ENCODE results near the gene SYT6.

Gene SYT6

DNA sequence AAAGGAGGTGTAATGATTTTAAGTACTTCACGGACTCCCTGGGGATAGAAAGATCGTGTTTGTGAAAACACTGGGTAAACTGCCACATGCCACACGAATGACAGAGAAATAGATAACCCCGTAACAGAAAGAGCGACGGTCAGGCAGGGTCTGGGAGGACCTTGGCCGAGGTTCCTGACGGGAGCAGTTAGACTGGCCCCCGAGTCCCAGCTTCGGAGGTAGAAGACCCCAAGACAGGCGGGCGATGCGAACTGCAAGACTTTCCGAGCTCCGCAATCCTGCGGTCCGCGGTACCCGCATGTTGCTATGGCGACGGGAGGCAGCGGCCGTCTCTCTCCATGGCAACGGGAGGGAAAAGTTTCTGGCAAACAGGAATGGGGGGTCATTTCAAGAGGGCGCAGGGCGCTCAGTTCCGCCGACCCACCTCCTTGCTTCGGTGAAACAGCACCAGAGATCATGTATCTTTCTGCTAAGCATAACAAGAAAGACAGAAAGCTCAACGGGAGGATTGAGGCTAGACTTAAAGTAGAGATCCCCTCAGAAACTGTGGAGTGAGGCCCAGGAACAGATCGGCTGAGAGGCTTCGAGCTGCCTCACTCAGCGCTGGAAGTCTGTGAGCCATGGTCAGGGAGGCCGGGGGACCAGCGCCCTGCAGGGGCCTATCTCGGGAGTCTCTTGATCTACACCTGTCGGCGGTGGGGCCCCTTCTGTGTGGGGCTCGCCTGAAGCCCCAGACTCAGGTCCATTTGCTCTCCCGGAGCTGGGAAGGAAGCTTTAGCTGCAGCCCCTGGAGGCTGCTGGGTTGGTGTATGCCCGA is 685 bp upstream of the SYT6 start:
- FAIRE-seq, result no peak

DNA sequence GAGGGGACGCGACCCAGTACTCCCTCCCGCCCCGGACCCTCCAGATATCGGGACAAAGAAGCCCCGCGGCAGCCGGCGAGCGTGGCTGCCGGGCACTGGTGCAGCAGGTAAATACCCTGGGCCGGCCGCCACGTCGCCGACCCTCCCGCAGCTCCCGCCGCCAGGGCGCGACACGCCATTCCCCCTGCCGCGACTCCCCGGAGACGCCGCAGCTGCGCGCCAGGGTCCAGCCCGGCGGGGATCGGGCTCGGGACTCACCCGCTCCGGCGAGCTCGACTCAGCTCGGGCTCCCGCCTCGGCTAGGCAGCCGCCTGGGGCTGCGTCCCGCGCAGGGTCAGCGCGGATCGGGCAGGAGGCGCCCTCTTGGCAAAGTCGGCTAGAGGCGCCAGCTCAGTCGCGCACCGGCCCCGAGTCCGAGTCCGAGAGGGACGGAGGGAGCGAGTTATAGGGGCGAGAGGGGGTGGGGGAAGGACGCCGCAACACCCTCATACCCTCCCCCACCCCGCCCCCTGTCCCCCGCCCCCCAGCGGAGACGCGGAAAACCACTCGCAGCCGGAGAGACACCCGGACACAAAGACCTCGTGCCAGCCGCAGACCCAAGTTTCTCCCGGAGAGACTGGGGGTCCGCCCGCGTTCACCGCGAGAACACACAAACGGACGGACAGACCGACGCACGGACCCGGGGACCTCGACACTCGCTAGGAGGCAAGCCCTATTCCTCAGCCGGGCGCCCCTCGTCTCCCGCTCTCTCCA is 985 bp downstream of the SYT6 start:
- no peak for FAIRE-seq

DNA sequence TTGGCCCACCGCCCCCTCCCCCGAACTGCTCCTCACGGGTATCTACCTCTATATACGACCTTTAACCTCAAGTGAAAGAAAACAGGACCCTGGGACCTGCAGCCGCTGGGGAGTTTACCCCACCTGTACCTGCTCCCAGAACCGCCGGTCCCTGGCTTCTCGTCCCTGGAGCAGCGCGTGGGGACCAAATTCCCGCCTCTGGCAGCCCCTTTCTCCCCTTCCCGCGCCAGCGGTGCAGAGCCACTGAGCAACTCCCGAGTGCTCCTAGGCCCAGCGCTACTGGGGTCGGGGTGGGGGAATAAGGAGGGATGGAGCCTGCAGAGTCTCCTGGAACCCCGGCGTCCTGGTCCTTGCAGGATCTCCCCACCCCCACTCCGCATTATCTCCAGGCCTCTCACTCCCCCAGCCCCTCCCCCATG is 1.6 kb downstream of the SYT6 start:
- FAIRE-seq, result no peak

DNA sequence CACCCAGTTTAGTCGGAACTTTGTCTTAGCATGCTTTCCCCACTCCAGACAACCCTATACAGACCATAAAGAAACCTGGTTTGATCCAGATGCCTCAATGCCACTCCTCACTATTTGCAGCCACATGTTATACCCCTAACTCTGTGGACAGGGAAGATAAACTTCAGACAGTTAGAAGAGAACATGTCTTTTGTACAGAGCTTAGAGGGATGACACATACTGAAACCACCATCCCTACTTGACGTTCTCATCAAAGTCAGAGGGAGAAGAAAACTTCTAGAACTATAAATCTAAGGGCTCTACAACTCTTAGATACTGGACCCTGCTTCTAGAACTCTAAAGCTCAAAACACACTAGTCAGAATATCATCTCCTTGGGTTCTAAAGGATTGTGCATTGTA is 3.7 kb downstream of the SYT6 start:
- FAIRE-seq, result no peak

DNA sequence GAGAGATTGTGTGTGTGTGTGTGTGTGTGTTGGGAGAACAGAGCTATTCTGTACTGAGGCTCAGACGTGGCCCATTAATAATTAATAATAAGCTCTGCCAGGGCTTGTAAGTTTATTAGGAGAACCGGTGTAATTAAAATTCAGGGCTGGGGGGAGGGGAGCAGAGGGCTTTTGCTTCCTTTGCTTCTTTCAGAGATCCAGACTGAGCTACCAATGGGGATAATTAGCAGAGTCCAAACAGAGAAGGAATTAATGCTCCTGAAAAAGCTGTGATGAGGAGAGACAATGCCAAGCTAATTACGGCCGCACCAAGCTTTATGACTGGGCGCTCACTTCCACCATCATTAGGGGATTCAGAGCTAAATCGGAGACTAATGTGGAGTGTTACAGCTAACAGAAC is 4.5 kb downstream of the SYT6 start:
- no peak for FAIRE-seq

DNA sequence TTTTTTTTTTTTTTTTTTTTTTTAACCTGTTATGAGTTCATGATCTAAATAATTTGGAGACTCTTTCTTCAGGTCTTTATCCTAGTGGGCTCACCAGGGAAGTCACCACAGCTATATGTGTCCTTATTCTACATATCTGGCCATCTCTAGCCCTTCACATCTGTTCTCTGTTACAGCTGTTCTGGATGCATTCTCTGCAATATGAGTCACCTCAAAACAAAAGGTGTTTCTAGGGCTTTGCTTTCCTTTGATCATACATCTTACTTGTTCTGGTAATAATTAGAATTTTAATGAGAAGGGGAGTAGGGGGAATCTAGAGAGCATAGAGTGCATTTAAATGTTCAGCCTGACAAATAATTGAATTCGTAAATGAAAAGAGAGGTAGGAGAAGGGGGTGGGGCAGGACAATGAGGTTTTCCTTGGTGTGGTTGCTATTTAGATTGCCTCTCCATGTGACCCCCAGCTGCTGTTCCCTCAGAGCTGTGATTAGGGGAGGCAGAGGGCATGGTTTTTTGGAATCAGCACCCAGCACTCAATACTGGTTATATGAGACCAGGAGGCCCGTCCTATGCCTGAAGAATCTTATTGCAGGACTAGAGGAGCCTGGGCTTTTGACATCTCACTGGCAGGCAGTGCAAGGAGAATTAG is 8.0 kb downstream of the SYT6 start:
- FAIRE-seq, result no peak

DNA sequence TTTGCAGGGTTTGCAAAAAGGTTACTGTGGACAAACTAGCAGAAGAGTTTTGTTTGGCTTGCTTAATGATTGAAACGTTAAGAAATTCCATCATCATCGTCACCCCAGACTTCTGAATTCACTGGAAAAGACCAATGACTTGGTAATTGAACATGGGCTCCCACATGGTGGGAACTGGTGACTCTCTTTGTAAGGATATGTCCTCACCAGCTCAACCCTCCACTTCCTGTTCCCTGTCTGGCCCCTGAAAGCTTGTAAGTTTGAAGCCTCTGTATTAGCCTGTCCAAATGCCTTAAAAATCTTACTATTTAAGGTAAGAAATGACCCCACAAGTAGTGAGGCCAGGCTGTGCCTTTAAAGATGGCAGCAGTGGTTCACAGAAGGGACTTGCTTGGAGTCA is 9.7 kb downstream of the SYT6 start:
- no peak for FAIRE-seq

DNA sequence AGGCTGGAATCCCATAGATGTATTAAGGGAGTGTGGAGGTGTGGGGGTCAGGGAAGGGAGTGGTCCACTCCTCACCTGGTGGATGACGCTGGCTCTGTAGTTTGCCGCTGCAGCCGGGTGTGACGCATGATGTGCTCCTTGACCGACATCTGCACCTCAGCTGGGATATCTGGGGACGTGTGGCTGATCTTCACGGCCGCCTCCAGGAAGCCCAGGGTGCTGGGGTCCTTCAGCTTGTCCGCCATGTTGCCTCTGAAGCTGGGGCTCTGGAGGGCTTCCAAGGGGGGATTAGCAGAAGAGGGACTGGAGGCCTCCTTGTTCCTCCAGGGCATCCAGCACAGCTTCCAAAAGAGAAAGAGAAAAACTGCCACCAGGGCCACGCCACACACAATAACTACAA is 14.1 kb downstream of the SYT6 start:
- no peak for FAIRE-seq

DNA sequence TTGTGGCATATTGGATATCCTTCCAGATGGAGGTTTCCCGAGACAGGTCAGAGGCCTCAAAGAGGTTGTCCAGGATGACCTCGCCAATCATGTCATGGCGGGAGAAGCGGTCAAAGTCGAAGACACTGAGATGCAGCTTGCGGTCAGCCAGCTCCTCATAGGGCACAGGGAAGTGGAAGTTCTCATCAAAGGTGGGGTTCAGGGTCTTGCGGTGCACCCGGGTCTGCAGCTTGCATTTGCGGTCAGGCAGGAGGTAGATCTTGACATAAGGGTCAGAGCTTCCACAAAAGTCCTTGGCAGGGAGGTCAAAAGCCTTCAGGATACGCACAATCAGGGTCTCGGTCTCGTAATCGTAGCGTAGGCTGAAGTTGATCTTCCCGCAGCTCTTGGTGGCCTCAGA is 16.2 kb downstream of the SYT6 start:
- FAIRE-seq, result no peak

DNA sequence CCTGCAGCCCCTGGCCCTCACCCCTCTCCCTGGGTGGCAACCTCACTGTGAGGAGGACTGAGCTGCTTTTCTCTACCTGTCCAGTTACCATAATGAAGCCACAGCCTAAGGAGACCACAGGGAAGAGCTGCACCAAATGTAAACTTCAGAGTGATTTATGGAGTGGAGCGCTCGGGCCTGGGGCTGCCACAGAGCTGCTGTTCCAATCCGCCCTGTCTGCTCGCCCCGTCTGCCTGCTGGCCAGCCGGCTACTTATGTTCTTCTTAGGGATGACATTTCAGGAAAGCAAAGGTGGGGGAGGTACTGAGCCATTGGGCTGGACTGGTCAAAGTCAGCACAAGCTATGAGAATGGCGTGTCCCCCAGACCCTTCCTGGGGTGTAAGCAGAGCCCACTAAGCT is 17.9 kb downstream of the SYT6 start:
- FAIRE-seq, result no peak

DNA sequence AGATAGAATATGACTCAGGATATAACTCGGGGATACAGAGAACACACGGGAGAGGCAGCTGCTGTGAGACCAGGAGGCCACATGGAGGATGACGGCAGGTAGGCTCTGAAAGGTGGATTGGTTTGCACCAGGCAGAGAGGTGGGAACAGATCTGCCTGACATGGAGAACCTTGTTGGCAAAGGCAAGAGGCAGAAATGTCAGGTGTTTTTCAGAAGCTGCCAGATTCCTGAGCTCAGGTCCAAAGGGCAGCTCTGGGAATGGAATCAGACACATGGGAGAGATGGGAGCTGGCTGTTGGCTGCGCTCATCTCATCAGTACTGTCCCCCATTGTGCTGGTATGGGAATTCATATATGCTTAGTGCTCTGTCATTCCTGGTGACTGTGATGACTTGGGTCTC is 19.2 kb downstream of the SYT6 start:
- FAIRE-seq, result no peak

DNA sequence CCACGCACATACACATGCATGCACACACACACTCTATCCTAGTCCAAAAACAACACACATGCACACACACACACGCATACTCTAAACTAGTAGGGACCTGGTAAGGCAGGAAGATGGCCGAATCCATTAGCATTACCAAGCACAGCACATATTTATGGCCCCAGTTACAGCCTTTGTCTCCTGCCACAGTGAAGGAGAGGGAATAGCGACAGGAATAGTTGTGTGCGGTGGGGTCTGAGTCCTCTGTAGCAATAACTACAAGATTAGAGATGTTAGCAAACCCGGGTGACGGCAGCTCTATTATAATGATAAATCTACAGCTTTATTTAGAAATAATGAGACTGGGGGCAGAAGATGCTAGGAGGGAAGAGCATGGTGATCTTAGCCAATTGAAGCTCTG is 20.5 kb downstream of the SYT6 start:
- FAIRE-seq, result no peak

DNA sequence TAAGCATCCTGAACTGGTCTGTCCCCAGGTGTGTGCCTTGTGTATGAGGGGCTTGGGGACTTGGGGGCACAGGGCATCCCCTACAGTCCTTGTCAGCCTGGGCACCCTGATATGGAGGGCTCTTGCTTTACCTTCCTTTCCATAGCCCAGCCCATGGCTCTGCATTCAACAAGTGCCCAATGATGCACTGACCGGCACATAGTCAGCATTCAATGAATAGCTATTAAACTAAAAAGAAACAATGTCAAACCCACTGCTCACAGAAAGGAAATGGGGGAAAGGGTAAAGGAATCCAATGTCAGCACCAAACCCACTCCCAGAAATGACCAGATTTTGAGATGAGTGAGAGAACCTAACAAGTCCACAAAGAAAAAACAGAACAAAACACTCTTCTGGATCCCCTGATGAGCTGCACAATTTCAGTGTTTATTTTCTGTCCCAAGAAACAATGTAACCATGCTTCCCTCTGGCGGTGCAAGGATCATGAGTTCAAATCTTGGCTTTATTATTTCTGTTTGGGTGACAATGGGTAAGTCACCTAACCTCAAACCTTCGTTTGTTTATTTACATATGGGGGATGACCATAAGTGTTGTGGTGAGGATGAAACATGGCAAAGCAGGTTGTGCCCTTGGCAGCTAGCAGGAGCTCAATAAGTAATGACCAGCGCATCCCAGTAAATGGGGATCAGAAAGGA is 22.0 kb downstream of the SYT6 start:
- no peak for FAIRE-seq

DNA sequence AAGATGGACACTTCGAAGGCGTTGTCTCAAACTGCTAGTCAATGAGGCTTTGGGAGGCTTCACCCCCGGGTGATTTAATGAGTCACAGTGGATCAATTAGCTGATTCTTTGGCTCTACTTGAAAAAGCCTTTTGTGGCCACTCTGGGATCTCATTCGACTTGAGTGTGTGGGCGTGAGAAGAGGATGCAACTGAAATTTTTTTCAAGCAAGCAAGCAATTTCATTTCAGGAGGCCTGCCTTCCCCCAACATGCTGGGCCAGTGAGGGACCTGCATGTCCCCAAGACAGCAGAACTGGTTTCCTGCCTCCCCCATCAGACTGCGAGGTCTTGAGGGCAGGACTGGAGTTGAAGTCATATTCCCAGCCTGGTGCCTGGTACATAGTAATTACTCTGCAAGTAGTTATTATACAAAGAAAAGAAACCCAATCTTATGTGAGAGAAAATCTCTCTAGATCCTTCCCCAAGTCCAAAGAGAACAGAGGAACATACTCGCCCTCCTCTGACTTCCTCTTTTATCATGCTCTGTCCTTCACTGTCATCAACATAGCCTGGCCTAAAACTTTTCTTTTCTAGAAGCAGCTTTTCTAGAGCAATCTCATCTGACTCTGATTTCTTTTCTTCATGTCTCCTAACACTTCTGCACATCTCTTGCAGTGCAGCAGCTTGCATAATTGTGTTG is 22.7 kb downstream of the SYT6 start:
- FAIRE-seq, result no peak

DNA sequence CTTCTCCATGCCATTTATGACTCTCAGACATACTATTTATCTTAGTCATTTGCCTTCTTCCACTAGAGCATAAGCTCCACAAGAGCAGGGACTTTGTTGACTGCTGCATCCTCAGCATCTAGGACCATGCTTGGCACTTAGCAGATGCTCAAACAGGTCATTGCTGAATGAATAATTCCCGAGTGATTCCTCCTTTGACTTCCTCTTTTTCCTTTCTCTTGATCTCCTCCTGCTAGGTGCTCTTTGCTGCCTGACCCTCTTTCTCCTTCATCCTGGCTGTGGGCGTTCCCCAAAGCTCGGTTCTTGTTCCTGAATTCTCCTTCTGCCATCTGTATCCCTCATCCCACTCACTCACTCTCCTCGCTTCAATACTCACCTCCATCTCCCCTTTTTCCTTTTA is 23.5 kb downstream of the SYT6 start:
- no peak for FAIRE-seq

DNA sequence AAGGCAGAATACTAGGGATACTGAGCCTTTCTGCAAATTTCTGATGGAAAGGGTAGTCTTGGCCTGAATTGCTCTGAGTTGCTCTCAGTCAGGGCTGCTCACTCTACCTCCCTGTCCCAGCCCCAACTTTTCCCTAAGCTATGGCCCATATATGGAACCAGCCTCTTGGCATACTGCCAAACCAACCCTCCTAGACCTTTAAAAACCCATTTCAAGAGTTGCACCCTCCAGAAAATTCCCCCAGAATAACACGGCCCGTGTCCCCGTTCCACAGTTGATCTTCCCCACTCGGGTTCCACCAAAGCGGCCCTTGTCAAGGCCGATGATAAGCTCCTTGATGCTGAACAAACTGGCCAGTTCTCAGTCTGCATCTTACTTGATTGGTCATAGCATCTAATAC is 25.4 kb downstream of the SYT6 start:
- FAIRE-seq, result no peak

DNA sequence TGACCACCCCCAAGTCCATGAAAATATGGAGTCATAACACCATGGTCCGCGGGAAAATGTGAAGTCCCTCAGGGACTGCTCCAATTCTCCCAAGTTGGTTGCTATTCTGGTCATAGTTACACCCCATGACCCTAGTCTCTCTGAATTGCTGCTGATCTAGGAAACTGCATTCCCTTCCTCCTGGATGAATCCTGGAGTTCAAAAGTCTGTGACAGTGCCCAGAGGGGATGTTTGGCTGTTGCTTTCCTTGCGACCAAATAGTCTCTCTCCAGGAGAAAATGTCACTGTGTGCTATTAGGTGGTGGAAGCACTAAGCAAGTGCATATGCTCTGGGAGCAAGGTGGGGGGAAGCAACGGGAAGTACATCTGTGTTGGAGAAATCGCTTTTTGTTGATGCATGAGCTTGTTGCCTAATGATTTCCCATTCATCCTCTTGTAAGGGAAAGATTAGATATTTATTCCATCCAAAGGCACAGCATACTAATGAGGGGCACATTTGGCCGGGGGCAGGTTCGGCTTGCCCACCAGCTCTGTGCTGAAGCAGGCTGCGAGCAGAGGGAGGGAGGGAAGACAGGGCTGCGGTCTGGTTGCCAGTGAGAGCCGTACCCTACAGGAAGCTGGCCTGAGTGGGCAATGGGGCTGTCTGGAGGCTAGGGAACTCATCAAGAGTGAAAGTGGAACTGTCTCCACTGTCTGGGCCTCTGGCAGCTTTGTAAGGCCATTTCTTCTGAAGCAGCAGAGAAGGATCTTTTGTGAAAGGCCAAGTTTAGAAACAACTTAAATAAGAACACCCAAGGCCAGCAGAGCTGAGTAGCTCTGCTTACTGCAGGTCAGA is 27.2 kb downstream of the SYT6 start:
- FAIRE-seq, result no peak

DNA sequence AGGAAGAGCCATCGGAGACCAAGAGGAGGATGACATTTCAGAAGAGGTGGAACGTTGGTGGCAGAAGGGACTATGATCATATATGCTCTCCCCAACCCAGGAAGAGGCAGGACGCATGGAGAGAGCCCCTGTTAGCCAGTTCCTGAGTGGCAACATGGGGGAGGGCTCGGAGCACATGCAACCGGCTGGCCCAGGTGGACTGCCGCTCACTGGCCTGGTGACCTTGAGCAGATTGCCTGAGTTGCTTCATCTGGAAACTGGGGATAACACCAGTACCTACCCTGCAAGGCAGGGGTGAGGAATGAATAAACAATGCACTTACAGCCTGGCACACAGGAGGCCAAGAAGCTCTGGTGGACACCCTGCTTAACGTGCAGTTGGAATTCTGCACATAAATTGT is 29.0 kb downstream of the SYT6 start:
- FAIRE-seq, result no peak

DNA sequence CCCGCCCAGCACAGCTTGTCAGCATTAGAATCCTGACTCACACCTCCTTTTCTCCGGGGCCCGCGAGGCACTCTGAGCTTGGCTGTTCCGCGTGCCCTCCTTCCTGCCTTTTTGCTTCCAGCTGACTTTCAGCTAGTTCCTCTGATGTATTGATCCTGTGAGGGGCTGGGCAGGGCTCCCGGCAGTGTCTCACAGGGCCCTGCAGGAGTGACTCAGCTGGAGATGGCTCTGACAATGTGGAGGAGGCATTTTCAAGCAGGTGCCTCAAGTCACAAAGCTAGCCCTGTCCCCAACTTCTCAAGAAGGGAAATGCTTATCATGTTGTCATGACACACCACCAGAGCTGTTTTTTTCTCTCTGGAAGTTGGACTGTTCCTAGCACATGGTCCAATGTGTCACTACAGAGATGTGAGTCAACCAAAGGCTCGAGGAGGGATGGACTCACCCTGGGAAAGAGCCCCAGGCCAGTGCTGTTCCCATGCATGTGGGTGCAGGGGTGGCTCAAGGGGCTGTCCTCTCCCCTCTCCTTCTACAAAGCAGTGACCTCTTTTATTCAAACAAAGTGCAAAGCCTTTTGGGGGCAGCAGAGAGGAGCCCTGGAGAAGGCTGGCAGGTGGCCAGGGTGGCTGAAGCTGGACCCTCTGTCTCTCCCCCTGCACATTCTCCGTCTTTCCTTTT is 30.6 kb downstream of the SYT6 start:
- FAIRE-seq, result no peak

DNA sequence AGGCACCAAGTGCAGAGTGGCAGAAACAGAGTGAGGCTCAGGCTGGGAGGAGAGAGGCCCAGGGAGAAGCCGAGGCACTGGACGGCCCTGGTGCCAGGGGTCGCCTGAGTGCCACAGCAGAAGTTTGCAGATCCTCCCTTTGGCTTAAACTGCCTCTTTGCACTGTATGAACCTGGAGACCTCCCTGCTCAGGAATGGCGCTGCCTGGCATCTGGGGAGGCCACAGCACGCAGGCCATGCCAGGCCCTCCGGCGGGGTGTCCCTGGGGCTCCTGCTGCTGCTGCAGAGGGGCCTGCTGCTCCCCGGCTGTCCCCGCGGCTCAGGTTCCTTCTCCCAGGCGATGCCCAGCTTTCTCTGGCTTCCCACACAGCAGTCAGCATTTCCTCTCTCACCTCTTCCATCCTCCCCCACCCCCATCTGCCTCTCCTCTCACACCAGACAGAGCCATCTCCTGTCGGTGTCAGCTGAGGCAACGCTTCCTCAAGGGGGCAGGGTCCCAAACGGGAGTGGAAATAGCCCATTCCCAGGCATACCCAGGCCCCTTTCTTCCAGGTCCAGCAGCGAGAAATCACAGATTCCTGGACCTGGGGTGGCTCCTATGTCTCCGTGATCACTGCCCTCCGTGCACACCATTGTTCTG is 35.2 kb downstream of the SYT6 start:
- no peak for FAIRE-seq

DNA sequence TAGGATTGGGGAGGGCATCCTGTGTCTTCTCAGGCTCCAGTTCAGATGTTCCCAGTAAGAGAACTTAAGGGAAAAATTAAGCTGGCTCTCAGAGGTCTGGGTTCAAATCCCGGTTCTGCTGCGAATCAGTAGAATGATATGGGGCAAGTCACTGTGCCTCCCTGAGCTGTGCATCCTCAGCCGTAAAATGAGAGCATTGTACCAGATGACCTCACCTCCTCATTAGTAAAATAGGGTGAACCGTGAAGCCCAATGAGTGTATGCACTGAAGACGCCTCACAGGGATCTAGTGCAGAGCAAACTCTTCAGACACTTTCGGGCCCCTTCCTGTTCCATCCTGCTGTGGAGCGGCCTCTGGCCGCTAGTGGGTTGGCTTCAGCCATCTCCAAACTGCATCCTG is 36.0 kb downstream of the SYT6 start:
- FAIRE-seq, result no peak
